Calu3 (cell line): Measurements from ENCODE around the gene LEP. TPM values are rescaled to one million over a fixed set of nuclear protein-coding genes. Genes with fewer than 3 reads are reported as not detected.

Source experiments
- BruUV-seq: library from RNA; stranded (reverse); fragments of 400-500 nt; replicated peaks from 2 replicates; lab custom pipeline; 2021; lab: Mats Ljungman, UMichigan
- CTCF ChIA-PET: fragments of 300-600 bp; sonication (Branson Sonifier 250); formaldehyde crosslinking; loops from one replicate; lab custom pipeline; 2022; ENCODE audit warnings: antibody characterized with exemption; lab: Charles Lee
- DNase-seq: peaks from one replicate; pipeline ENCODE4 v3.0.0; 2022
- H3K27ac Mint-ChIP-seq: one replicate; pipeline ENCODE4 v1.8.0; 2022; ENCODE audit warnings: mixed read lengths; ENCODE audit not compliant: unreplicated experiment
- H3K27me3 Mint-ChIP-seq: one replicate; pipeline ENCODE4 v1.8.0; 2022; ENCODE audit warnings: mixed read lengths; ENCODE audit not compliant: unreplicated experiment
- H3K36me3 Mint-ChIP-seq: one replicate; pipeline ENCODE4 v1.8.0; 2022; ENCODE audit warnings: mild to moderate bottlenecking, moderate library complexity, mixed read lengths; ENCODE audit not compliant: insufficient read depth, unreplicated experiment
- H3K4me1 Mint-ChIP-seq: one replicate; pipeline ENCODE4 v1.8.0; 2022; ENCODE audit warnings: mild to moderate bottlenecking, low read depth, mixed read lengths; ENCODE audit not compliant: unreplicated experiment
- H3K4me3 Mint-ChIP-seq: one replicate; pipeline ENCODE4 v1.8.0; 2022; ENCODE audit warnings: mild to moderate bottlenecking, low read depth, moderate library complexity, mixed read lengths; ENCODE audit not compliant: unreplicated experiment
- H3K9me3 Mint-ChIP-seq: one replicate; pipeline ENCODE4 v1.8.0; 2022; ENCODE audit warnings: low read depth, mixed read lengths; ENCODE audit not compliant: unreplicated experiment
- CTCF ChIP-seq: fragments of 200-600 bp; IDR thresholded peaks from one replicate; pipeline ENCODE4 v1.8.0; 2022; ENCODE audit warnings: antibody characterized with exemption; ENCODE audit not compliant: unreplicated experiment
- intact Hi-C: fragments of 100-400 bp; cut with micrococcal nuclease; formaldehyde crosslinking; loops from one replicate; pipeline ENCODE4 v1.10.0; 2022; ENCODE audit not compliant: unreplicated experiment
- total RNA-seq: library from RNA; stranded (reverse); gene quantifications from 2 replicates; pipeline ENCODE4 v1.2.3, GENCODE V29; 2022

The LEP gene
- total RNA-seq, 1 experiment from 2014 or later: not detected

- no peak overlapping the region for H3K4me3 Mint-ChIP-seq
- TF ChIP-seq CTCF: no peak
- no peaks in the 10 kb centered on the region for H3K9me3 Mint-ChIP-seq
- peaks cover 26% of the 10 kb centered on the region for H3K27me3 Mint-ChIP-seq
- intact Hi-C loops: no loop called here
- H3K36me3 Mint-ChIP-seq: no peaks in the 10 kb centered on the region
- no peak for DNase-seq
- CTCF ChIA-PET: no interaction called here
- H3K4me1 Mint-ChIP-seq: no peaks in the 10 kb centered on the region
- BruUV-seq: no TSS peak
- no peak overlapping the region for H3K27ac Mint-ChIP-seq
Measured at GRCh38 chr7:128251337-128251736, 10.3 kb downstream of the LEP start.

DNA sequence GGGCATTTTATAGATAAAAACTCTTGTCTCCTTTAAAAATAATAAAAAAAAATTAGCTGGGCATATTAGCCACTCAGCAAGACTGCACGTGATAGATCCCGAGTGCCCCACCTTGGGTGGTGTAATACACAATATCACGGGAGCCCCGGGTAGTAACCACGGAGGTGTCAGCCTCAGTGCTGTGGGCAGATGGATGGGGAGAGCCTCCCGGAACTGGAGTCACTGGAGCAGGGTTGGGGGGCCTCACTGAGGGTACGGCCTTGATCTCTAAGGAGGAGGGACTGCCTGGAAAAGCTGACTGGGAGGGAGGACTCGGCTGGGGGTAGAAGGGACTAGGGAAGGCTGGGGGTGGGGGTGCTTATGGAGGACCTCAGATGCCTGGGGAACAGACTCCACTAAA lies 12.6 kb downstream of the LEP start:
- intact Hi-C loops: no loop called here
- CTCF ChIA-PET: no interaction called here
- peaks cover 14% of the 10 kb centered on the region for H3K4me1 Mint-ChIP-seq
- no peaks in the 10 kb centered on the region for H3K9me3 Mint-ChIP-seq
- no TSS peak for BruUV-seq
- TF ChIP-seq CTCF: no peak
- no peaks in the 10 kb centered on the region for H3K36me3 Mint-ChIP-seq
- DNase-seq: no peak
- peaks cover 26% of the 10 kb centered on the region for H3K27me3 Mint-ChIP-seq
- H3K4me3 Mint-ChIP-seq: no peak overlapping the region
- no peak overlapping the region for H3K27ac Mint-ChIP-seq

DNA sequence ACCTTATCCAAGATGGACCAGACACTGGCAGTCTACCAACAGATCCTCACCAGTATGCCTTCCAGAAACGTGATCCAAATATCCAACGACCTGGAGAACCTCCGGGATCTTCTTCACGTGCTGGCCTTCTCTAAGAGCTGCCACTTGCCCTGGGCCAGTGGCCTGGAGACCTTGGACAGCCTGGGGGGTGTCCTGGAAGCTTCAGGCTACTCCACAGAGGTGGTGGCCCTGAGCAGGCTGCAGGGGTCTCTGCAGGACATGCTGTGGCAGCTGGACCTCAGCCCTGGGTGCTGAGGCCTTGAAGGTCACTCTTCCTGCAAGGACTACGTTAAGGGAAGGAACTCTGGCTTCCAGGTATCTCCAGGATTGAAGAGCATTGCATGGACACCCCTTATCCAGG lies 13.4 kb downstream of the LEP start:
- Mint-ChIP-seq H3K27me3 (peaks cover 19% of the 10 kb centered on the region), H3K36me3 (peaks cover under 1% of the 10 kb centered on the region), H3K4me3 (no peak overlapping the region), H3K4me1 (peaks cover 22% of the 10 kb centered on the region), H3K27ac (no peak overlapping the region), H3K9me3 (no peaks in the 10 kb centered on the region)
- BruUV-seq: no TSS peak
- no peak for TF ChIP-seq CTCF
- no peak for DNase-seq
- intact Hi-C loops: no loop called here
- CTCF ChIA-PET: interaction anchor here (0.6 kb wide), 1 partner anchor 16 kb away, joined by 3 read pairs; no protein-coding TSS in a partner anchor

DNA sequence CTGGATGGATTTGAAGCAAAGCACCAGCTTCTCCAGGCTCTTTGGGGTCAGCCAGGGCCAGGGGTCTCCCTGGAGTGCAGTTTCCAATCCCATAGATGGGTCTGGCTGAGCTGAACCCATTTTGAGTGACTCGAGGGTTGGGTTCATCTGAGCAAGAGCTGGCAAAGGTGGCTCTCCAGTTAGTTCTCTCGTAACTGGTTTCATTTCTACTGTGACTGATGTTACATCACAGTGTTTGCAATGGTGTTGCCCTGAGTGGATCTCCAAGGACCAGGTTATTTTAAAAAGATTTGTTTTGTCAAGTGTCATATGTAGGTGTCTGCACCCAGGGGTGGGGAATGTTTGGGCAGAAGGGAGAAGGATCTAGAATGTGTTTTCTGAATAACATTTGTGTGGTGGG lies 14.2 kb downstream of the LEP start:
- H3K27ac Mint-ChIP-seq: no peak overlapping the region
- intact Hi-C loops: no loop called here
- TF ChIP-seq CTCF: no peak
- no TSS peak for BruUV-seq
- CTCF ChIA-PET: no interaction called here
- H3K27me3 Mint-ChIP-seq: peaks cover 12% of the 10 kb centered on the region
- H3K36me3 Mint-ChIP-seq: peaks cover 8% of the 10 kb centered on the region
- H3K4me3 Mint-ChIP-seq: no peak overlapping the region
- H3K4me1 Mint-ChIP-seq: peaks cover 30% of the 10 kb centered on the region
- no peak for DNase-seq
- no peaks in the 10 kb centered on the region for H3K9me3 Mint-ChIP-seq
